GDM1 (cell line): ENCODE data around the gene MAU2.
"Not testable (repeated sequence)": the region's sequence is repeated elsewhere in the genome, so short reads cannot be mapped to it uniquely, and the experiment has no call there.

Experiments
- DNase-seq: peaks from one replicate; lab custom pipeline; 2025; lab: John Stamatoyannopoulos, UW

MAU2 gene

DNA sequence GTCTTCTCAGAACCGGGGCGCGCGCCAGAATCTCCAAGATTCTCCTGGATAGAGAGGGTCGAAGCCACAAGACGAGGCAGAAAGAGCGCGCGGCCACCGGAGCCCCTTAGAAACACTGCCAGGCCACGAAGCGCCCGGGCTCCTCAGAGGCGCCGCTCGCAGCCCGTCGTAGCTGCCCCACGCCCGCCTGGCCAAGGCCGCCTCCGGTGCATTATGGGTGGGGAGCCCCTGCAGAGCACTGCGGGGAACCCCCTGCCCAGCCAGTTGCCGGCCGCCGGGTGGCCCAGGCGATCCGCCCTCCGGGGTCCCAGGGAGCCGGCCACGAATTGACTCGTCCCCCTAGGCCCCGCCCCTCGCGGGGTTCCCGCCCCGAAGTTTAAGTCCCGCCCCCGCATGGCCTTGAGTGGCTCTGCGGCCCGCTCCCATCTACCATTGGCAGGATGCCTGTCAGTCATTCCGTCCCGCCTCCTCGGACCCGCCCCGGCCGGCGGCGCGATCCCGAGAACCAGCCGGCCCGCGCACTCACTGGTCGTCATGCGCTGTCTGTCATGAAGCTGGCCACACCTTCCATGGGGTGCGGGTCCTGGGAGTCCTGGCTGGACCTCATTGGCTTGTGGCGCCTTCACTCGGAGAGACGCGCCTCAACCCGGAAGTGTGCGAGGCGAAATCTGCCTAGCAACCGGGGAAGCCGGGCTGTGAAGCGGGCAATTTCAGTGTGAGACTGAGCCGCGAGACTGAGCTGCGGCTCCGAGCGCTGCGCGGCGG is 64.7 kb downstream of the MAU2 start:
- DNase-seq, result peak; percentile 100

DNA sequence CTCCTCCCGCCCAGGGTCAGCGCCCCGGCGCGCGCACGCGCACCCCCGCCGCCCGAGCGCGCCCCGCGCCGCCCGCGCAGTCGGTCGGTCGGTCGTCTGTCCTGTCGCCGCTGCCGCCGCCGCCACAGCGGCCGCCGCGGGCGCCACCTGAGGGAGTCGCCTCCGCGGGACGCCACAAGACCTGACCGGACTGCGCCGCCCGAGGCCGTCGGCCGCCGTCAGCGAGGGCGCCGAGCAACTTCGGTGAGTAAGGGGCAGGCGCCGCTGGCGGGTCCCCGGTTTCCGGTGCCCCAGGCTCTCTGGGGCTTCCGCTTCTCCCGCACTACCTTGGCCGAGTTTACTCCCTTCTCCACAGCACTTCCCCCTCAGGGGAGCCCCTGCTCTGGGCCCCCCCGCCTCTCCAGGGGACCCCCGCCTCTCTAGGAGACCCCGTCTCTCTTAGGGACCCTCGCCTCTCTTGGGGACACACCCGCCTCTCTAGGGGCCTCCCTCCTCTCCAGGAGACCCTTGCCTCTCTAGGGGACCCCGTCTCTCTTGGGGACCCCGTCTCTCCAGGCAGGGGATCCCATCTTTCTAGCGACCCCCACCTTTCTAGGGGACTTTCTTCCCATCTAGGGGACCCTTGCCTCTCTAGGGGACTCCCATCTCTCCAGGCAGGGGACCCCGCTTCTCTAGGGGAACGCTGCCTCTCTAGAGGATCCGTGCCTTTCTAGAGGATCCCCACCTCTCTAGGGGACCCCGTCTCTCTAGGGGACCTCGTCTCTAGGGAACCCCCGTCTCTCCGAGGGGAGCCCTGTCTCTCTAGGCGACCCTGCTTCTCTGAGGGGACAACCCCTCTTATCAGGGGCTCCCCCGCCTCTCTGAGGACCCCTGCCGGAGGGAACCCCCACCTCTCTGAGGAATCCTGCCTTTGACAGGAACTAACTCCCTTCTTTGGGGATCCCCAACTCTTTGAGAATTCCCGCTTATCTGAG is 65.6 kb downstream of the MAU2 start:
- no peak for DNase-seq

DNA sequence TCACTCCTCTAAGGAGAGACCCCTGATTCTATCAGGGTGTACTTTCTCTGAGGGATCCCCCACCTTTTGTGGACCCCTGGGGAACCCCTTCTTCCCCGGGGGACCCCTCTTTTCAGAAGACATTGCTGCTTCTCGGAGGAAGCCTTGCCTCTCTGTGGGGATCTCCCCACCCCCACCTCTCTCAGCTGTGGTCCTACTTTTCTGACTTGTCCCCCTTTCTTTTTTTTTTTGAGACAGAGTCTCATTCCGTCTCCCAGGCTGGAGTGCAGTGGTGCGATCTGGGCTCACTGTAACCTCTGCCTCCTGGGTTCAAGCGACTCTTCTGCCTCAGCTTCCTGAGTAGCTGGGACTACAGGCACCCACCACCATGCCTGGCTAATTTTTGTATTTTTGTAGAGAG is 66.5 kb downstream of the MAU2 start:
- DNase-seq, result no peak

DNA sequence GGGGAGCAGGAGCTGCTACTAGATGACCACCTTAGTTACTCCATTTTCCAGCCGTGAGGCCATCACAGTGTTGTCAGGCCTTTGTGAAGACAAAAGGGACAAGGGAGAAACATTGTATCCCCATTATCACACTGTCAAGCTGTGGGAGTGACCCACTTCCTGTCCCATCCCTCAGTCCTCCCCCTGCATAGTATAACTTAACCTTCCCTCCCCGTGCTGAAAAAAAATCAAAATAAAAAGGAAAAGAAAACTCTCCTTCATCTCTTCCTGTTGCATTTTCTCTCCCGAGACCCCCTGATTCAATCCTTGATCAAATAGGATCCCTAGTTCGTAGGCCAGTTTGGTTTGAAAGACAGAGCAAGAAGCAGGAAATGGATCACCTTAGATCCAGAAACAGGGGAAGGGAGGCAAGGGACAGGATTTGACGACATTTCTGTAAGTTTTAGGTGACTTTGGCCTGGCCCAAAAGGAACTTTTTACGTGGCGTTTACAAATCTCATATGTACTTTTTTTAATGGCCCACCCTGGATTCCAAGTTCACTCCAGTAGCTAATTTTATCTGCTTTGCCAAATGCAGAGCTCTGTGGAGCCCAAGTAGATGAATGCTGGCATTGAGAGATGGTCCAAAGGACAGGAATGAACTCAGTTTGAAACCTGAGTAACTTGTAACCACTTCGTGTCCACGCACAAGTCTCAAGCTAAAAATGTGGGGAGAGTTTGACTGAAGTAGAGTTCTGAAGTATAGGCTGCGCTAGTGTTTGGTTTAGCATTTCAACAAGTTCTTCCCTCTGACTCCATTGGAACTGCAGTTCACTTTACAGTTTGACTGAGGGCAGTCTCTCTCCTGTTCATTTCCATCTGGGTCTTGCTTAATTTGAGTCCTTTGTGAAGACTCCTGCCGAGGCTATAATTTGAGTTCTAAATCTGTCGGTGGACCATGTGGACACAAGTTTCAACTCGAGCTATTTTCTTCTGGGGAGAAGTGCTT is 68.2 kb downstream of the MAU2 start:
- no peak for DNase-seq

DNA sequence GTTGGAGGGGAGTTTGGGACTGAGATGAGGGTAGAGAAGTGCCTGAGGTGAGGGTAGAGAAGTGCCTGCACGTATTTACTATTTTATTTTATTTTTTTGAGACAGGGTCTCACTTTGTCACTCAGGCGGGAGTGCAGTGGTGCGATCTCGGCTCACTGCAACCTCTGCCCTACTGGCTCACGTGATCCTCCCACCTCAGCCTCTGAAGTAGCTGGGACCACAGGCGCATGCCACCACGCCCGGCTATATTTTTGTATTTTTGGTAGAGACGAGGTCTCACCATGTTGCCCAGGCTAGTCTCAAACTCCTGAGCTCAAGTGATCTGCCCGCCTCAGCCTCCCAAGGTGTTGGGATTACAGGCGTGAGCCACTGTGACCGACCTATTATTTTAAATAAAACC is 69.1 kb downstream of the MAU2 start:
- not testable (repeated sequence) for DNase-seq

DNA sequence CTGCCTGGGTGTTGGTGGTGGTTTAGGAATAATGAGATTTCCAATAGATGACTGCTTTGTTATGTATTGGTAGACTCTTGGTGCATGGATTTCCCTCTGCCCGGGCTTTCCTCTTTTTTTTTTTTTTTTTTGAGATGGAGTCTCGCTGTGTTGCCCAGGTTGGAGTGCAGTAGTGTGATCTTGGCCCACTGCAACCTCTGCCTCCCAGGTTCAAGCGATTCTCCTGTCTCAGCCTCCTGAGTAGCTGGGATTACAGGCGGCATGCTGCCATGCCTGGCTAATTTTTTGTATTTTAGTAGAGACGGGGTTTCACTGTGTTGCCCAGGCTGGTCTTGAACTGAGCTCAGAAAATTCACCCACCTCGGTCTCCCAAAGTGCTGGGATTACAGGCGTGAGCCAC is 73.7 kb downstream of the MAU2 start:
- not testable (repeated sequence) for DNase-seq

DNA sequence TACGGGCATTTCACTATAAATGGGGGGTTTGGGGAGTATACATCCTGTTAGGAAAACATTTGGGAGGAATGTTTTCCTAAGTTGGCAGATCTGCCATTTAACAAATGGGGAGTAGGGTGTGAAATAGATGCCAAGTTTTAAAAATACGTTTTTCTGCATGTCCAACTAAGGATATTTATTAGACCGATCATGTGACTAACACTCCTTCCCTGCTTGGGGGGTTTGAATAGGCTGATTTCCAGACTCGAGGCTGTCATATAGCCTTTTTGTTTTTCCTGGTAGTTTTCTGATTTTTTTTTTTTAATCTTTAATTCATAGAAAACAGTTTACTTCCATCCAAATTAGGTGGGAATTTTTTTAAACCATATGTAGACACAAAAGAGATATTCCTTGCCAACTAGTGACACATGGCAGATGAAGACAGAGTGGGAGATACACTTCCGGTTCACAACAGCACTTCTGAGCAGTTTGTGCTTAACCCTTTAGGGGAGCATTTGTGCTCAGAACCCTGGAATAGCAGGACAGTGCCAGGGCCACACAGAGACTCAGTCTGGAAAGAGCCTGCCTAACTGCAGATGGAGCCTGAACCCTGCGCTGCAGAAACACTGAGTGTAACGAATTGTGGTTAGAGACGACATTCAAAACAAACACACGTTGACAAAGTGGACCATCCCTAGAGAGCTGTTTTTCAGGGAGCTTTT is 79.3 kb downstream of the MAU2 start:
- DNase-seq, result no peak

DNA sequence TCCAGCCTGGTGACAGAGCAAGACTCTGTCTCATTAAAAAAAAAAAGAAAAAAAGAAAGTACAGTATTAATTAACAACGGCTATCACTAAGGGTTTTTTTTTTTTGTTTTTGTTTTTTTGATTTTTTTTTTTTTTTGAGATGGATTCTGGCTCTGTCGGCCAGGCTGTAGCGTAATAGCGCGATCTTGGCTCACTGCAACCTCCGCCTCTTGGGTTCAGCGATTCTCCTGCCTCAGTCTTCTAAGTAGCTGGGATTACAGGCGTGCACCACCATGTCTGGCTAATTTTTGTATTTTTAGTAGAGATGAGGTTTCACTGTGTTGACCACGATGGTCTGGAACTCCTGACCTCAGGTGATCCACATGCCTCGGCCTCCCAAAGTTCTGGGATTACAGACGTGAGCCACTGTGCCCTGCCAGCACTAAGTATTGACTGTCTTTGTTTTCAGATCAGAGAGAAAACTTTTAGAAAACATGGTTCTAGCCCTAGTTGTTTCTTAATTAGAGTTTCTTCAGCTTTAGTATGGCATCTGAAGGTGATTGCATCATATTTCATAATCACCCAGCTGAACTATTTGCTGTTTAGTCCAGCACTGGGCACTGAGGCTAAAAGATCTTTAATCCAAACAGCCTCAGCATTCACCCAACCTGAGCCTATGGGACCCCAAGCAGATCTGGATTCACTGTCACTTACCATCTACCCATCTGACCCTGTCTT is 82.2 kb downstream of the MAU2 start:
- DNase-seq, result no peak

DNA sequence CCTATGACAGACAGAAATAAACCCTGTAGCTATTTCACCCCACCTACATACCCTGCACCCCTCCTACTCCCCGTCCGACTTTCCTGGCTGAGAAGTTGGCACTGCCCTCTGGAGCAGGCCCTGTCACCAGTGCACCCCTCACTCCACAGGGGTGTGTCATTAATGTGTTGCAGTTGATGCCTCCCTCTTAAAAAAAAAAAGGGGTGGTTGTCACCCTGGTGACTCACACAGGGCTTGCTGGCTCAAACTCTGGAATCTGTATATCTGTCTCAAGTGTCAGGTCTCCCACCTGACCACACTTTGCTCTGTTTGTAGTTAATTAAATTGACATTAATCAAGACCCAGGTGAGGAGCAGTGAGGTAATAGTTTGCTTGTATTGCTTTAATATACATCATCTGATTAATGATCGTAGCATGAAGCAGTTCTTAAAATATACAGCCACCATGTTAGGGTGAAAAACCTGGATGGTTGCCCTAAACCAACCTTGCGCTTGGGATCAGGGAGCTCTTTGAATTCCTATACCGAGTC is 82.8 kb downstream of the MAU2 start:
- DNase-seq, result no peak

DNA sequence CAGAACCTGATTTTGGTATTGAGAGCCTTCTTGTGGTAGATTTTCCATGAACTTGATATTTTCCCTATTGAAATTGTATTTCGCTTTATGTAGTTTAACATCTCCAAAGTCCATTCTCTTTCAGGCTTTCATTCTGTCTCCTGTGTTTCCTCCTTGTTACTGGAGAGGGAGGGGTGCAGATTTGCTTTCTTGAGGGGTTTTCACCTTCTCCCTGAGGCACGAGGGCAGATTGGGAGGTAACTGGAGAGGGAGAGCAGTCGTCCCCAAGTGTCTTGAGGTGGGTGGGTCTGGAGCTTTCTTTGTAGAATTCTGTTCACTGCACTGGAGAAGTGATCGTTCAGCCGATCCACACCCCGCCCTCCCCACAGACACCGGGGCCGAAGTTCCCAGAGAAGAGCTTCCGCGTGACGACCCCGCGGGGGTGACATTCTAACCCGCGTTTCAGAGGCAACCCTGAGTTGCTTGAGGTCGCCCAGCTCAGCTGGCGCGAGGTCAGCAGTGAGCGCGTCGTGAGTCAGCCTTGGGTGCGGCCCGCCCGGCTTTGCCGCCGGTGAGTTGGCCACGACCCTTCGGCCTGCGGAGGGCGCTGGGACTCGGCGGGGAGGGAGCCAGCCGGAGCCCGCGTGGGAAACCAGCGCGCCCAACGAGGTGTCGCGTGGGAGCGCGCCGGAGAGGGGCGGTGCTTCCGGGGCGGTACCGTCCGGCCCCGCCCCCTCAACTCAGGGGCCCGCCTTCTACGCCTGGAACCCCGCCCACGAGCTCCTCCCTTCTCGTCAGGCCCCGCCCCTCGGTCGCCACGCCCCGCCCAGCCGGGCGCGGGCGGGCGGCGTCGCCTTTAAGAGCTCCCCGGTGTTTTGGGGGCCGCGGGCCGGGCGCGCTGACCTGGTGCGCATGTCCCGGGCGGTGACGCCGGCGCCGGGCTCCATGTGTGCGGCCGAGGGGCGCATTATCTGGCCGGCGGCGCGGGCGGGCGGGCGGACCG is 84.5 kb downstream of the MAU2 start, which contains the start of gene GATAD2A:
GATAD2A (plus strand) TSS at position 797 of the 982 bp plus-strand sequence. CDS start 59,671 bp downstream, outside the sequence.
- peak; percentile 88 for DNase-seq

DNA sequence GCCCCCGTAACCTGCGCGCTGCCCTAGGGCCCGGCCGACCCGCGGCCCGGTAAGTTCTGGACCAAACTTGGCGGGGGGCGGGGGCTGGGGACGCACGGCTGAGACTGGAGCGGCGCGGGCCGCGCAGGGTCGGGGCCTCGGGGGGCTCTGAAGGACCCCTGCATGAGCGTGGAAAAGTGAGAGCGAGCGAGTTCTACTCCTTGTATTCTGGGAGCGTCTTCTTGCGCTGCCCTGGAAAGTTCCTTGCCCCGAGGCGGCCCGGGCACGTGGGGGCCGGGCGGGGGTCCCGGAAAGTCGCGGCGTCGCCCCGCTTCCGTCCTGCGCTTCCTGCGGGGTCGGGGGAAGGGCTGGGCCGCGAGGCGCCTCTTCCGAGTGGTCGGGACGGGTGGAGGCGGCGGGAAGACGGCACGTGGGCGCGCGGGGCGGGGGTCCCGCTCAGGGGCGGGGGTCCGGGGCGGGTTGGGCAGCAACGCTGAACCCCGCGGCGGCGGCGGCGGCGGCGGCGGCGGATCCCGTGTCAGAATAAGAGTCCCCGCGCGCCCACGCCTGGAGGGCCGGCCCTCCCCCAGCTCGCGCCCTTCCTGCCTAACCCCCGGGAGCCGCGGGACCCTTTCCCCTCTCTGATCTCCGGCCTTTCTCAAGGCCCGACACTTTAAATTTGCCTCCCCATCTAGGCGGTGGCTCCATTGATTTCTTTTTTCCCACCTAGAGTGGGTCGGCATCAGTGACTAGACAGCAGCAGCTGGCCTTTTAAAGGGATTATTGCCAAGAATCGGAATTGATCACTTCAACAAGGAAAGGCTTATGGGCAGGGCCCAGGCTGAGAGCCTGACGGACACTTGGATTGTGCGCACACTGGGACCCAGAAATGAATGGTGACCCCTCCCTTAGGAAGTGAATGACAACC is 85.6 kb downstream of the MAU2 start:
- DNase-seq, result peak; percentile 14

DNA sequence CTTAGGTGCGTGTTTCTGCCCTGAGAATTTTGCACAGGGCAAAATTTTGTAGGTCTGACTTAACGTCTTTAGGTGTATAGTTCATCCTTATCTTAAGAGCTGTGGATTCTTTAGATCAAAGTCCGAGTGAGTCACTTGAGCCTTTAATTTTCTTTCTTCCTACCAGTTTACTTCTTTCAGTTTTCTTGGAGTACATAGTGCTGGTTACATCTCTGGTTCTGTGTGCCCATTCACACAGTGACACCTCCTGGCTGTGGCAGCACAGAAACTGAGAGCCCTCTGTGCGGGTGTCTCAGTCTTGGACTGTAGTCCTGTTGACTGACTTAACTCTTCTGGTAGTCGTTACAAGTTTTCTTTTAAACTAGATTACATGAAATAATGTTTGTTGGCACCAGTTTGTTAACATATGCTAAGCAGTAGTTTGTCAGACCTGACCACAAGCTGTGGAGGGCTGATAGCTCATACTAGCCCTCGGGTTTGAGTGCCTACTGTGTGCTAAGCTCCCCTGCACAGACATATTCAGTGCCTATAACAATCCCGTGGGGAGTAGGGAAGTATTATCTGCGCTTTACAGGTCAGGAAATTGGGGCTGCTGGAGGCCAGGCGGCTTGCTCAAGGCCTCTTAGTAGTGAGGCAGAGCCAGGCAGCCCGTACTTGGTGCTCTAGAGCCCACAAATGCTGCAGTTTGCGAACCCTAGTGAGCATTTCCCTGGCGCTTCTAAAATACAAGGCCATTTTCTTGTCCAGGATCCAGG is 86.4 kb downstream of the MAU2 start:
- DNase-seq, result peak; percentile 5

DNA sequence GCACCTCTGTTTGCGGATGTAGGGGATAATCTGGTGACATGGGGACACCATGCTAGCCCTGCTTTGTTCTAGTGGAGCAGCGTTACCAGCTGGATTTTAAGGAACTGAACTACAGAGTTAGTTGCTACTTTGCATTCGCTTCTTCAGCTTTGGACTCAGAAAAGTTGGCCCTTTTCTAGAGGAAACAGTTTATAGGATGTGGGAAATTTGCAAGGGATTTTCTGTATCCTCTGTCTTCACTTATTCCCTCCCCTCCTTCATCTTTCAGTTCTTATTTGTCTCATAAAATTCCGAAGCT is 87.0 kb downstream of the MAU2 start:
- DNase-seq, result no peak
